Measurements from ENCODE around the gene NINJ2. TPM values are rescaled to one million over a fixed set of nuclear protein-coding genes. Genes with fewer than 3 reads are reported as not detected.
A peak's percentile ranks its signal among the peaks of the same experiment; 100 is the strongest.
"Not testable (repeated sequence)": the region's sequence is repeated elsewhere in the genome, so short reads cannot be mapped to it uniquely, and the experiment has no call there.

Gene NINJ2
- total RNA-seq, 2 donors from 2014 or later = 3.3 to 5.5 TPM

DNA sequence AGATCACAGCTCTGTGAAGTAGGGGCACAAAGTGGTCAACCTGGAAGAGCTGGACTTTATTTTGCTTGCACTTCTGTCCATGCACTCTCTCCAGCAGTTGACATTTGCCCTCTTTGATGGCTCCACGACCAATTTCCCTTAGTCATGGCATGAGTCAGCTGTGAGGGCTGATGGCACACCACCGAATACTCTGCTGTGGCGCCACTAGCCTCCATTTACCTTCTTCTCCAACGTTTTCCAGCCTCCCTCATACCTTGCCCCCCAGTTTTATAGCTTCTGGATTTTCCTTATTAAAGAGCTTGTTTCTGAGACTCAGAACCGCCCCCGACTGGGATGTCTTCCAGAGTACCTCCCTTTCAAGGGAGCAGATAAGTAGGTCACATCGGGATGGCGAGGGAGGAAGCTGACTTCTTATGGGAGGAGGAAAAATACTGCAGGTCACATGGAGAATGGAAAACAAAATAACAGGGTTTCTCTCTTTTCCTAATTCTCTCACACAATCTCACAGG lies 17.6 kb downstream of the NINJ2 start:
- peak in 1 of 2 donors; percentile 22 for DNase-seq
- intact Hi-C loops (cut with DNase I, micrococcal nuclease) = loop anchor here in 1 of 2 donors (10.0 kb wide), 1 partner anchor 71 kb away; no protein-coding TSS in a partner anchor
- no peak for ATAC-seq

DNA sequence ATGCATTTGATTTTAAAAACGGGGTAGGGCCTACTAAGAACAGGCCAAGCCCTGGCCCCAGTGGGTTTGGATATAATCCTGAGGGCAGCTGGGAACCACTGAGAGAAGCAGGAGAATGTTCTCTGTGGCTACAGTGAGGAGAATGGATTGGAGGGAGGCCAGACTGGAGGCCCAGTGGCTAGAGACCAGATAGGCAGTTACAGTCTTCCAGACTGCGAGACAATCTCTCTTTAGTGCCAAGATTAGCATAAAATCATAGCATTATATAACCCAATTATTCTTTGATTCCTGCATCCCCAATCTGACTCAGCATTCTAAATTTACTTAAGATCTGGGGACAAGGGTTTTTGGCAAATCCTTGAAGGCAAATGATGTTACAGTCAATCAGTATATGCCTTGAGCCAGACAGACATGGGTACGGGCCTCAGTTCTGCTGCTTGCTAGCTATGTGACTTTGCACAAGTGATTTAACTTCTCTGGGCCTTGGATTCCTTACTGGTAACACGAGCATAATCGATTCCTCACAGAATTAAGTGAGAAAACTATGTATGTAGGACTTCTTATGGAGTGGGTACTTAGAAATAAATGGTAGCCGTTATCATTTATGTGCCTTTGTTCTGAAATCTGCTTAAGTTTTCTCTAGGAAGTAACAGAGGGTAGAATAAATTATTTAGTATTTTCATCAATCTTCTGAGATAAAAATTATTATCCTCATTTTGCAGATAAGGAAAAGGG lies 18.3 kb downstream of the NINJ2 start:
- no peak for ATAC-seq

DNA sequence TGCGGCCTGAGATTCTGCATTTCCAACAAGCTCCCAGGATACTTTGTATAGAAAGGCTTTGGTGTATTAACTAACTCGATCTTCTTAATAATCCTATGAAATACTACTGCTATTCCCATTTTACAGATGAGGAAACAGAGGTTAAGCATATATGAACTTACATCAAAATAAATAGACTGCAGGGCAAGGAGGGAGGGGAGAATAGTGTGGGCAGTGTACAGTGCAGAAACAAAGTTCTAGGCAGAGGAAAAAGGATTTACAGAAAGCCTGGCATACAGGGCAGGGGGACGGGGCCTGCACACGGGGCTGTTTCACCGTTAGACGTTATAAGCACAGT lies 19.0 kb downstream of the NINJ2 start:
- DNase-seq = no peak
- intact Hi-C loops (cut with DNase I, micrococcal nuclease) = loop anchor here in 1 of 2 donors (10.0 kb wide), 1 partner anchor 69 kb away; no protein-coding TSS in a partner anchor

More for the DNA sequence above, 18.3 kb downstream of the NINJ2 start:
- intact Hi-C loops (cut with DNase I, micrococcal nuclease) = loop anchor here in 1 of 2 donors (10.0 kb wide), 1 partner anchor 70 kb away; no protein-coding TSS in a partner anchor
- DNase-seq = no peak

DNA sequence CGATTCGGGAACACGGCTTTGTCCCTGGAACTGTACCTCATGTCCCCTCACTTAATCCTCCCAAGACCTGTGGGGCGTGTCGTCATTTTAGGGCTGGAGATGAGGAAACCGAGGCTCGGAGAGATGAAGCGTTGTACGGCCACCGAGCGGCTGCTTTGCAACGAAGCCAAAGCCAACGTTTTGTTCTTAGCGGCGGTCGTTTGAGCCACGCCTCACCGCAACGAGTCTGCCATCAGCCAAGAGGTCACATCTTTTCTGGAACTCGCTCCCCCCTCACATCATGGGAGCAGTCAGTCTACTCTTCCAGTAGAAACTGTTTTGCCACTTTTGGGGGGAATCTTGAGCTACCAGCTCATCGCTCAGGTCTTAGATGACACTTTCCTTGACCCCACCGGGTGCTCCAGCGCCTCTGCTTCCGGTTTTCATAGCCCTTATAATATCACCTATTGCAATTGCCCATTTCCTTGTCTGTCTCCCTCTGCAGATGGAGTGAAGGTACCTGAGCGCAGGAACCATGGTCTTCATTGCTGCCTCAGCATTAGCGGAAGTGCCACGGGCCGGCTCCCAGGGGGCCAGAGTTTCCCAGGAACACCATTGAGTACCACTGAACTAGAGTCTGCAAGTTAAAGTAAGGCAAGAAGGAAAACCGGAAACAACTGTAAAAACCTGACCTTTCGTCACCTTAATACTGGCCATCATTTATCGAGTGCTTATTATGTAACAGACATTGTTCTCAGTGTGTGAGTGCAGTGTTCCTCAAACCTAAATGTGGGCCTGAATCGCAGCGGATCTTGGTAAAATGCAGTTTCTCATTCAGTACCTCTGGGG lies 19.6 kb downstream of the NINJ2 start:
- intact Hi-C loops (cut with DNase I, micrococcal nuclease) = loop anchor here in 1 of 2 donors (10.0 kb wide), 1 partner anchor 69 kb away; no protein-coding TSS in a partner anchor
- ATAC-seq = peak; percentile 67

More for the DNA sequence above, 19.0 kb downstream of the NINJ2 start:
- ATAC-seq = no peak

DNA sequence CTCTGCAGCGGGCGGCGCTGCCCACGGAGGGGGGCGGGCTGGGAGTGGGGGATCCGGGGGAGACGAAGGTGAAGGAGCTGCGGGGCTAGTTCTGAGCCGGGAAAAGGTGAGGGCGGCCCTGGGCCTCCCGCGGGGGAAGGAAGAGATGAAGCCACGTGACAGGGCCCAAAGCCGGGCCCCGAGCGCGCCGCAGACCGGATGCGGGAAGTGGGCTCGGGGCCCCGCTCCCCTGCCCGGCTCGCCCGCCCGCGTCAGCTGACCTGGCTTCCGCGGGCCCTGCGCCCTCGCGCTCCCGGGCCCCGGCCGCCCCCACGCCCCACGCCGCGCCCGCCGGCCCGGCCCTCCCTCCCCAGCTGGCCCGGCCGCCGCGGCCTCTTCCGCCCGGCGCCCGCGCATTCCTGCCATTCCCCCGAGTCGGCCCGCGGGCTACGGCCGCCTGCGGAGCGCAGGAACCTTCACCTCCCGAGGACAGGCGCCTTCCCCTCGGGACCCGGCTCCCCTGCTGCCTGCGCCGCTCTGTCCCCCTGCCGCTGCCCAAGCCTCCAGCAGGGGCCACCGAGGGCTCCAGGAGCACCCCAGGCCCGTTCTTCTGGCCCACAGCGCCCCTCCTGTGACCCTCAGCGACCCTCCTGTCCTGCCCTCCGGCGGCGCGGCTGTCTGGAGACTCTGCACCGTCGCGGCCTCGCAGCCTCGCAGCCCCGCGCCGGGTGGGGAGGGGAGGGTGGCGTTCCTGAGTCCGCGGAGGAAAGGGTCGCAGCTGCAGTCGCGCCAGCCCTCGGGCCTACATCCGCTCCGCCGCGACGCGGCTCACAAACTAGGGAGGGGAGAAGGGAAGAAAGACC lies 20.4 kb downstream of the NINJ2 start:
- DNase-seq (peak; percentile 81 to 87), ATAC-seq (peak; percentile 86)
- intact Hi-C loops (cut with DNase I, micrococcal nuclease) = loop anchor here in 1 of 2 donors (10.0 kb wide), 1 partner anchor 68 kb away; no protein-coding TSS in a partner anchor

More for the DNA sequence above, 19.6 kb downstream of the NINJ2 start:
- peak in 1 of 2 donors; percentile 58 for DNase-seq

DNA sequence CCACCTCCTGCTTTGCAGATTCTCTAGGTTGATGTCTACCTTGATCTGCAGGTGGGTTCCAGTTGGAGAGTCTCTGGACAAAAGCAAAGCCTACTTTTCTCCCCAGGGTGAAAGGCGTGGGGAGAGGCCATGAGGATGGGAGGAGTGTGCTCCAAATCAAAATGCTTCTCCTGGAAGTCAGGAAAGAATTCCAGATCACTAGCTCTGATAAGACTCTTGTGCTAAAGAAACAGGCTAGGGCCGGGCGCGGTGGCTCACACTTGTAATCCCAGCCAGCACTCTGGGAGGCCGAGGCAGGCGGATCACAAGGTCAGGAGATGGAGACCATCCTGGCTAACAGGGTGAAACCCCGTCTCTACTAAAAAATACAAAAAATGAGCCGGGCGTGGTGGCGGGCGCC lies 21.9 kb downstream of the NINJ2 start:
- DNase-seq, ATAC-seq: not testable (repeated sequence)
- intact Hi-C loops (cut with DNase I, micrococcal nuclease) = loop anchor here in 1 of 2 donors (10.0 kb wide), 1 partner anchor 67 kb away; no protein-coding TSS in a partner anchor

DNA sequence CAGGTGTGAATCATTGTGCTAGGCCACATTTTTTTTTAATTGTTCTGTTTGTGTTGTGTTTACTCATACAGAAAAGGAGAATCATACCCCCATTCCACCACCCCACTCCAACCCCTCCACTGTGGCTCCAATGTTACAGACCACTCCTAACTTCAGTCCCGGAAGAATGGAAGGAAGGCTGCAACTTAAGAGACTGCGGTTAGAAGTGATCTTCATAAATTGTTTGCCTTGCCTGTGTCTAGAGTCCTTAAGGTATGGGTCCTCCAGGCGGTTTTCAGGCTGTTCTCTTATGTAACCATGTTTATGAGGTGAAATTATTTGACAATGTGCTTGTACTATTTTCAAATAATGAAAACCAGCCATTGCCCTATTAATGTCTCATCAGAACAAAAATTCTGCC lies 22.5 kb downstream of the NINJ2 start:
- intact Hi-C loops (cut with DNase I, micrococcal nuclease) = loop anchor here in 1 of 2 donors (10.0 kb wide), 1 partner anchor 66 kb away; no protein-coding TSS in a partner anchor
- DNase-seq = no peak
- no peak for ATAC-seq

DNA sequence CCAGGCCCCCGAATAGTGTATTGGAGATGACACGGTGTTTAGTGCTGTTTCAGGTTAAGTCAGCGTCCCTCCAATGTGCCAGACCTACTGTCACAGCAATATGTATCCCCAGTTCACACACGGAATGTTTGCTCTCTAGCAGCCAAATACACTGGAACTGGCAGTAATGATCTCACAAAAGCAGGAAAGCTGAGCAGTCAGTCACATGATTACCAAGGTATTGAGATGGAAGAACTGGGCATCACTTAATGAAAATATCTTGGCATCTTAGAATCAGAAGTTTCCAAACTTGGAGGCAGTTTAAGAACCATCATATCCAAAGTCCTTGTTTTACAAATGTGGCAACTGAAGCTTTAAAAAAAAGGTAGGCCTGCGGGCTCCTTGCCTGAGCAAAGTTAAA lies 23.3 kb downstream of the NINJ2 start:
- intact Hi-C loops (cut with DNase I, micrococcal nuclease) = loop anchor here in 1 of 2 donors (10.0 kb wide), 1 partner anchor 65 kb away; no protein-coding TSS in a partner anchor
- ATAC-seq (no peak), DNase-seq (no peak)

DNA sequence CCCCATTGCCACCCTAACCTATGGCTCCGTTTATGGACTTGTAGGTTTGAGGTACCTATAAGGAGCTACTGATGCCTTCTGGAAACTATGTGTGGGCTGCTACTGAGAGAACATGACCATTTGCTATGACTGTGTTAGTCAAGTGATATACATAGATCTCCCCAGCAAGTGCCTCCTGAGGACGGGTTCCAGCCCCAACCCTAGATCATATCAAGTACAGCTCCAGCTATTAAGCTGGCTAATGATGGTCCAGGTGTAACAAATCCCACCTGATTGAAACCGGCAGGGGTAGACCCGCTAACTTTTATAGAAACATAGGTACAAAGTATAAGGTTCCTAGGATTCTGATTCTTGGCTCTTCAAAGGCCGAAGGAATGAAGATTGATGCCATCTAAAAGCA lies 23.7 kb downstream of the NINJ2 start:
- intact Hi-C loops (cut with DNase I, micrococcal nuclease) = no loop called here
- ATAC-seq (no peak), DNase-seq (no peak)

DNA sequence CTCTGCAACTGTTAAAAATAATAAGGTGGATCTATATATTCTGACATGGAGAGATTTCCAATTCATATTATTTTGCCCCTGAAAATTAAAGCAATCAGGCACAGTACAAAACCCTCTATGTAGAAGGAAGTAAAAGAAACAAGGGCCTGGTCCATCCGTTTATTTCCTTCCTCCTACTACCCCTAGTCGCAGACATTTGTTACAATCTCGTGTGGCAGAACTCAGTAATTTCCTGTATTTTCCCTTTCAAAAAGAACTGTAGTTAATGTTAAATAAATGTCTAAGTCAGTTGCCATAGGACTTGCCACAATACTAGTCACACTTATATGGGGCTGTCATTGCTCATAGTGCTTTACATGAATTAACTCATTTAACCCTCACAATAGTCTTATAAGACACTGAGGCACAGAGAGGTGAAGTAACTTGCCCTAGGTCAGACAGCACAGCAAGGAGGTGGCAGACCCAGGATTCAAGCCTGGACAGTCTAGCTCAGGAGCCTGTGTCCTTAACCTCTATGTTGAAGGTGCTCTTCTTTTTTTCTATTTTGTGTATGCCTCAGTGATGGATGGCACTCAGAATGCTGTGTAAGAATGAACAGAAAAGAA lies 24.2 kb downstream of the NINJ2 start:
- DNase-seq (no peak), ATAC-seq (no peak)
- intact Hi-C loops (cut with DNase I, micrococcal nuclease) = no loop called here

DNA sequence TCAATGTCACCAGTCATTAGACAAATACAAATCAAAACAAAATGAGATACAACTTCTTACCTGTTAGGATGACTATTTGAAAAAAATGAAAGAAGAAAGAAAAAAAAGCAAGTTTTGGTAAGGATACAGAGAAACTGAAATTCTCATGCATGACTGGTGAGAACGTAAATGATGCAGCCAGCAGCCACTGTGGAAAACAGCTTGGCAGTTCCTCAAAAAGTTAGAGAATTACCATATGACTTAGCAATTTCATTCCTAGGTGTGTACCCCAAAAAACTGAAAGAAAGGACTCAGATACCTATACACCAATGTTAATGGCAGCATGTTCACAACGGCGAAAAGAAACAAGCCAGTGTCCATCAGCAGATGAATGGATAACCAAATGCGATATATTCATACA lies 26.6 kb downstream of the NINJ2 start:
- no peak for DNase-seq
- ATAC-seq = no peak
- intact Hi-C loops (cut with DNase I, micrococcal nuclease) = no loop called here

DNA sequence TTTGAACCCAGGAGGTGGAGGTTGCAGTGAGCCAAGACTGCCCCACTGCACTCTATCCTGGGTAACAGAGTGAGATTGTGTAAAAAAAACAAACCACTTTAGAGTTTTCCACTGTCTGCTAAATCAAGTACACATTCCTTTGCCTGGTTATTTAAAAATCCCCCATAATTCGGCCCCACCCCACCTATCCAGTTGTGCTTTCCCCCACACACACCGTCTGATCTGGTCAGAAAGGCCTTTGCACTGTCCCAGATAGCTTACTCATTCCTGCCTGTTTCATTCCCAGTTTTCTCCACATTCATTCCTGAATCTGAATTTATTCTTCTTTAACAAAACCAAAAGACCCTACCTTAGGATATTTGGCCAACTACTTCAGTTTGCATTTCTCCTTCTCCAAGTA lies 29.5 kb downstream of the NINJ2 start:
- intact Hi-C loops (cut with DNase I, micrococcal nuclease) = no loop called here
- DNase-seq = no peak
- no peak for ATAC-seq

DNA sequence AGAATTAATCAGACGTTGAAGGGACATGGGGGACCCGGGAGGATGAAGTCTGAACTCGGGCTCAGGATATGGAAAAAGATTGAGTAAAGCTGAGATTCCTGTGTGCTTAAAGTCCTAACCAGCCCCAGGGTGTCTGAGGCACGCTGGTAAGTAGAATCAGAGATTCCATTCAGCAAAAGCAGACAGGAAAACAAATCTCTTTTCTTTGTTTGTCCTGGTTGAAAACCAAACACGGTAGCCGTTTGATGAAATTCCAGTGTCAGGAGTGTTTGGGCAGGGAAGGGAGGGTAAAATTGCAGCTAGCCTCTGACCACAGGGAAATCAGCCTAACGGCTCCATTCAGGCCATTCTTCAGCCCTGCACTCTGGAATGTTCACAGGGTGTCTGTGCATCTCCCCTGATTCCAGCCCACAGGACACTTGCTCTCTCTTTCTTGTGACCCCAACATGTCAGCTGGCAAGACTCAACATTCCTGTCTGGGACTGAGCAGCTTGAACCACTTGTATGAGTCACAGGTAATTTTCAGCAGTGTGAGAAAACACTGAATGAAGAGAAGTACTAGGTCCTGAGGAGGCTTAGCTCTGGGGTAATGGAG lies 31.0 kb downstream of the NINJ2 start:
- no peak for DNase-seq
- ATAC-seq = peak; percentile 38
- intact Hi-C loops (cut with DNase I, micrococcal nuclease) = no loop called here

DNA sequence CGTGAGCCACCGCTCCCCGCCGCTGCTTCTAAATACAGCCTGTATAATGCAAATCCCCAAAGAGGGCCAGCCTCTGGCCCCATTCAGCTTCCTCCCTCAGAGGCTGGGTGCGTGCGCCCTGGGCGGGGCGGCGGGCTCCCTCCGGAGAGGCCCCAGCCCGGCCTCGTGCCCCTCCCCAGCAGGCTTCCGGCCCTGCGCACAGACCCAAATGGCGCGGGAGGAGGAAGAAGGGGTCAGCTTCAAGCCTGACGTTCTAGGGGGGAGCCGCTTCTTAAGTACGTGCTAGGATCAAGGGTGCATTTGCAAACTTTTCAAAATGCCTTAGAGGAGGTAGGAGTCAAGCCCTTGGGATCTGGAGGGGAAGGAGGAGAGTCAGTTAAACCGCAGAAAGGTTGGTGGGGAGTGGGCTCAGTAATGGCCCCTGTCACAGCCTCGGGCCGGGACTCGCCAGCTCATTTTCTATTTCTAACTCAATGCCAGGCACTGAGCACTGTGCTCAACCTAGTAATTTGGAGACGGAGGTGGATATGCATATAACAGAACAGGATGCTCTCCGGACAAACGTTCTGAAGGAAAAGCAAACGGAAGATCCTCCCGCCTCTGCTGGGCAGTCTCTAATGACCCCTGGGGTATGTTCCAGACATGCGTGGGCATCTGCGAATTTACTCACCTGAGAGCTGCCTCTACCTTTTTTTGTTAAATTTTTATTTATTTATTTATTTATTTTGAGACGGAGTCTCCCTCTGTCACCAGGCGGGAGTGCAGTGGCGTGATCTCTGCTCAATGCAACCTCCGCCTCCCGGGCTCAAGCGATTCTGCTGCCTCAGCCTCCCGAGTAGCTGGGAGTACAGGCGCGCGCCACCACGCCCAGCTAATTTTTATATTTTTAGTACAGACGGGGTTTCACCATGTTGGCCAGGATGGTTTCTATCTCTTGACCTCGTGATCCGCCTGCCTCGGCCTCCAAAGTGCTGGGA lies 32.3 kb downstream of the NINJ2 start:
- DNase-seq (peak; percentile 34 to 58), ATAC-seq (no peak)
- intact Hi-C loops (cut with DNase I, micrococcal nuclease) = no loop called here

DNA sequence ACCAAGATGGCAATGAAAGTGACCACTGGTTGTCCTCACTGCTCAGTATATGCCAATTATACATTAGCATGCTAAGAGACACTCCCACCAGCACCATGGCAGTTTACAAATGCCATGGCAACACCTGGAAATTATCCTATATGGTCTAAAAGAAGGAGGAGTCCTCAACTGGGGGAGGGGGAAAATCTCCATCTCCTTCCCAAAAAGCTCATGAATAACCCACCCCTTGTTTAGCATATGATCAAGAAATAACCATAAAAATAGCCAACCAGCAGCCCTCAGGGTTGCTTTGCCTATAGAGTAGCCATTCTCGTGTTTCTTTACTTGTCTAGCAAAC lies 34.5 kb downstream of the NINJ2 start:
- intact Hi-C loops (cut with DNase I, micrococcal nuclease); DNase-seq; ATAC-seq: not testable (repeated sequence)

DNA sequence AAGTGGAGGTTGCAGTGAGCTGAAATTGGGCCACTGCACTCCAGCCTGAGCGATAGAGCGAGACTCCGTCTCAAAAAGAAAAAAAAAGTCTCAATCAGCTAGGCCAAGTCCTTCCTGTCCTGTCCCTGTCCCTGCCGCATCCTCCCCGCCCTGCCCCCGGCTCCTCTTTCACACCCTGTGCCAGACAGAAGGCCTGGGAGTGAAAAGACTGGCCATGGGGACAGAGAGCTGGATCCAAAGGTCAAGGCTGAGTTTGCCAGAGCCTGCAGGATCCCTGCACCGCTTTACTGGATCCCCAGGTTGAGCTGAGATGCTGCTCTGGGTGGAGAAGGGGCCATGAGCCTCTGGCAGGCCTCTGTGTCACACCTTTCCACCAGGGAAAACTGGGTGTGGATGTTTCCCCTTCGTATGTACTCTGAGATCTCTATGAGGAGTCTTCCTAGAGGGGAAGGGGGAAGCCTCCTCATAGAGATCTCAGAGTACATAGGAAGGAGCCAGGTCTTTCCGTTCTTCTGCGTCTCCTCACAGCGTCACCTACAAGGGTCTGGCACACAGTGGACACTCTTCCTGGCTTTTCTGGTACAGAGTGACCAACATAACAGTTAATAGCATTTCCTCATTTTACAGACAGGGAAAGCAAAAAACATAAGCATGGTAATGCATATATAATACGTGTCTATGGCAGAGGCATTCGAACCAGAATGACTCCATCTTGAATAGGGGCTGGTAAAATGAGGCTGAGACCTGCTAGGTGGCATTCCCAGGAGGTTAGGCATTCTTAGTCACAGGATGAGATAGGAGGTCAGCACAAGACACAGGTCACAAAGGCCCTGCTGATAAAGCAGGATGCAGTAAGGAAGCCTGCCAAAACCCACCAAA lies 35.1 kb downstream of the NINJ2 start:
- ATAC-seq = no peak
- intact Hi-C loops (cut with DNase I, micrococcal nuclease) = no loop called here
- DNase-seq = no peak
